CD4-positive, alpha-beta T cell treated with Interleukin-6 at 100 ng/mL for 8 hours (primary cell): ENCODE results near the gene SLC15A5.

Experiments
- DNase-seq: peaks from one replicate; pipeline ENCODE4 v3.0.0-alpha.2; 2020; ENCODE audit warnings: mixed read lengths, low spot score

Gene SLC15A5

DNA sequence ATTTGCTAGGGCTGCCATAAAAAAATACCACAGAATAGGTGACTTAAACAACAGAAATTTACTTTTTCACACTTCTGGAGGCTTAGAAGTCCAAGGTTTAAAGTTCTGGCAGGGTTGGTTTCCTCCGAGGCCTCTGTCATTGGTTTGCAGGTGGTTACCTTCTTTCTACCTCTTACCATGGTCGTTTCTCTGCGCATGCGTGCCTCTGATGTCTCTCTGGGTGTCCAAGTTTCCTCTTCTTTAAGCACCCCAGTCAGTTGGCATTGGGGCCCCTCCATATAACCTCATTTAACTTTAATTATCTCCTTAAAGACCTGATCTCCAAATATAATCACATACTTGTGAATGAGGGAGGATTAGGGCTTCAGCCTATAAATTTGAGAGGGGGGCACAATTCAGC, 103.2 kb downstream of the SLC15A5 start:
- no peak for DNase-seq

DNA sequence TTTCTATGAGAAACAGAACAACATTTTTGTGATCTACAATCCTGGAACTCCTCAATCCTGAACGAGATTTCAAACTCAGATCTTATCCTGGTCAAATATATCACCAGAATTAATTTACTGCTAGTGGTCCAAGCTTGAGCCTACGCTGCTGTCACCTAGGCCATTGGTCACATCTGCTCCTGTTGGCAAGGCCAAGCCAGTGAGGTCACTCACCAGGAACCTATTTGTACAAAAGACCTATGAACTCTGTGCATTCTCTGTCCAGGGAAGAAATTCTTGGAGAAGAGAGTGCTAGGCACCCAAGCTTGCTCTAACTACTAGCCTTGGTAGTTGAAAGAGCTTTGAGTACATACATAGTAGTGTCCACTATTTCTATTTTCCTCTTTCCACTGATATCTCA, 106.1 kb downstream of the SLC15A5 start:
- DNase-seq: no peak

DNA sequence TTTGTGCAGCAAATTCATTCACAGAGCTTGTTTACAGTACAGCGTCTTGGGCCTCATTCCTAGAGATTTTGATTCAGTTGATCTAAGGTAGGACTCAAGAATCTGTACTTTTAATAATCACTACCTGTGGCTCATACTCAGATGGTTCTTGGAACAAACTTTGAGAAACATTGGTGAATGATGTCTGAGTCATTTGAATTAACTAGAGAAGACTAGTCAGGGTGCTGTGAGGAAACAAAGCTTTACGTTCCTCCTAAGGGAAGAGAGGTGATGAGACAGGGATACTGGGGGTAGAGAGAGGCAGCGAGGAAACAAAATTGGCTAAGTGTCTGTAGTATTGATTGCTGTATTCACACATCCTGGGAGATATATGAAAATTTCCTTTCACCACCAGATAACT, 109.4 kb downstream of the SLC15A5 start:
- no peak for DNase-seq

DNA sequence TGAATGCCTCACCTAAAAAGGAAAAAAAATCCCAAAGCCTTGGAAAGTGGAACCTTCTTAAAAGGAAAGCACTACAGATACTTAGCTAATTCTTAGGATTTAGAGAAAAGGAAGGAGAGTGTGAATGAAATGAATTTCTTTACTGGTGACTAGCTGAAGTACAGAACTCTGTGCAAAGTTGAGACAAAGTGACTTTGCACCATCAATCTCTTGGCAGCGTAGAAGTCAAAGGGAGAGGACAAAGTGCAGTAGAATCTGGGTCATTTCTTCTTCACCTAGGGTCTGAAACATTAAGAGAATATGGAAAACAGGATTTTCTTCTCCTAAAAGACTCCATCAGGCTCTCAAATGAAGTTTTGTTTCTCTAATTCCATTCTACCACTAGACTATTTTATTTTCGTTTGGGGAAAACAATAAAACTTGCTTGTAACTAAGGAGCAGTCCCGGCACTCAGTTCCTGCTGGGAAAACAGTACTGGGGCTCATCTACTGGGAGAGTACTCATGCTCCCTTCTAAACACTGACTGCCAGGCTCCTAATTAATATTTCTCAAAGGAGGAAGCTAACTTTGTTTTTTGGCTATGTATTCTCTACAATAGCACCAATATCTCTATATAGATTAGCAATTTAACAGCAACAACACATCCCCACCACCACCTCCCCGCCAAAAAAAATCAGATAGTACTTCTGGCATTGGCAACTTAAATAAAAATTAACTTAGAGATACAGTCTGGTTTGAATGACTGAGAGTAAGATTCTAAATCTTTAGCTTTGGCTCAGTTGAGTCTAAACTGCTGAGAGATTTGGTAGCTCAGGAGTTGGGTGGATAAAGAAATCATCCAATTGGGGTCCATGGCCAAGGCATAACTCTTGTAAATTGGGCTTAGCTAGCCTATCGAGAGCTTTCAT, 110.7 kb downstream of the SLC15A5 start:
- DNase-seq: no peak

DNA sequence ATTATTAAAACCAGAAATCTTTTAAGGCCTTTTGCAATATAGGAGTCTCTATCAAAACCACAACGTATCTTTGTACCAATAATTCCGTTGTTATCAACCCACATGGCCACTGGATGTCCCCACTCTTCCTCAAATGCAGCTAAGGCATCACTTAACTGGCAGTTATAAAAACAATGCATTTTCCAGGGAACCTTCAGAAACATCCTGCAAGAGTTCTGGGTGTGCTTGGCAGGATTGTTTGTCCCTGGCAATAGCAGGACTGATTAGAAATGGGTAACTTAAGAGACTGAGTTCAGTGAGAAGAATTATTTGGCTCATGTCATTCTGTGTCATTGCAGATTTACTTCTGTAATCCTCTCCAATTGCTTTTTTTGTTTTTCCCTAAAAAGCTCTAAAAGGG, 112.0 kb downstream of the SLC15A5 start:
- DNase-seq: no peak

DNA sequence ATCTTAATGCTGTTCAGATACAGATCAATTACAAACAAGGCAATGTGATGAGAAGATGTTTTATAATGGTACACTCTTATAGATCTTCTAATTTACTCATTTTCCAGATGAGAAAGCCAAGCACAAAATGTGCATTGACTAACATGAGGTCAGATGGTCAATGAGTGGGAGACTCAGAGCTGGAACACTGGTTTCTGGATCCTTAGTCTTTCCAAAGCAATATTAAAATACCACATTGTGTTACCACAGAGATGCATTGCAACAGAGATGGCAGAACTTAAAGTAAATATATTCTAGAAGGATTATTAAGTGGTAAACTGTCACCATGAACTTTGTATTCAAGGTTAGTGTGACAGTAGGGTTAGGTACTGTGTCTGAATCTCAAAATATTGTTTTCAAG, 113.6 kb downstream of the SLC15A5 start:
- no peak for DNase-seq

DNA sequence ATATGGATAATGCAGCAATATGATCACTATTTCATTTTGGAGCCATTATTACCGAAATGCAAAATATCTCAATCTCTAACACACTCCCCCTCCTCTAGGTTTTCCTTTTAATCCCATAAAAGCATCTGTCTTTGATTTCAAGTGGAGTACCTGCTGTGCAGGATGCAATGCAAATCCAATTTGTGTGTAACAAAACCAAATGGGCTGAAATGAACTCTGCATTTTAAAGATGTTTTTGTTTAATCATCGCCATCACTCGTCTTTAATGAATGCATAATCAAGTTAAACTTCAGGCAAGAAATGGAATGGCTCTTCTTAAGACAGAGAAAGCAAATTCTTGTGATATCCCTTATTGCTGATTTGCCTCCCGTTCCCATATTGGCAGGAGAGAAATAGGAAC, 114.3 kb downstream of the SLC15A5 start:
- no peak for DNase-seq

DNA sequence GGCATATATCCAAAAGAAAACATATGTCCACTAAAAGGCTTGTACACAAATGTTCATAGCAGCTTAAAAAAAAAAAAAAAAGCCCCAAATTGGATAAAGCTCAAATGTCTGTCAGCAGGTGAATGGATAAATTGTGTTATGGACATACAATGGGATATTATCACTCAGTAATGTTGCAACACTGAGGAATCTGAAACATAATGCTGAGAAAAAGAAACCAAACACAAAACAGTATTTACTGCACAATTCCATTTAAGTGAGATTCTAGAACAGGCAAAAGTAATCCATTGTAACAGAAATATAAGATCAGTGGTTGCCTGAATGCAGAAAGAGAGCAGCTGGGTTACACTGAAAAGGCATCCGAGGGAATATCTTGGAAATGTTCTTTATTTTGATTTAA, 117.9 kb downstream of the SLC15A5 start:
- DNase-seq: no peak

DNA sequence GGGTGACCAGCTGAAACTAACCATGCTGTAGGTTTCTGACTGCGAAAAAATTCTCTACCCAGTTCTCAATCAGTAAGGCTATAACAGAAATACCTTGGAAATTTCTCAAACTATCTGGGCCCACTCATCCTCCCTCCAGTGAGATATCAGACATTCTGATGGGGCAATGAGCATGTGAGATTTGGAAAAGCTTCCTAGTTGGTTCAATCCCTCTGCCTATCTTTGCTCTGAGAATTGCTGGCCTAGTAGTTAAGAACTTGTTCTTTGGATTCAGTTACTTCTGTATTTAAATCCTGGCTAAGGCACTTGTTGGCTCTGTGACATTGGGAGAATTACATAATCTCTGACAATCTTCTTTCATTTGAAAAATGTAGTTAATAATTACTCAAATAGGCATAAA, 119.4 kb downstream of the SLC15A5 start:
- no peak for DNase-seq

DNA sequence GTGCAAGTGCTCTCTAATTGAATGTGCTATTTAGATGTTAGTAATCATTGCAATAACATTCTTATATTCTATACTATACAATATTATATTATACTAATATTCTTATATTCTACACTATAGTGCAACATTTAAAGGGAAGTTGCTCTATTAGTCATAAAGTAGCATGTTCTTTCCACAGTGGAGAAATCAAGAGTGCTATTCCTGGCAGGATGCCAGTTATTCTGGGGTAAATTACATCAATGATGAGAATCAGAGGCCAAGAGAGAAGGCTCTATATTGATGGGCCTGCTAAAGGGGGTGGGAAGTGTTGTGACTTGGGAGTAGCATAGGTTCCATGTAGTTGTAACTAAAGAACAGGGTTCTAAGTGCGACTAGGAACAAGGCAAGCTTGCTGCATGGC, 121.5 kb downstream of the SLC15A5 start:
- no peak for DNase-seq

DNA sequence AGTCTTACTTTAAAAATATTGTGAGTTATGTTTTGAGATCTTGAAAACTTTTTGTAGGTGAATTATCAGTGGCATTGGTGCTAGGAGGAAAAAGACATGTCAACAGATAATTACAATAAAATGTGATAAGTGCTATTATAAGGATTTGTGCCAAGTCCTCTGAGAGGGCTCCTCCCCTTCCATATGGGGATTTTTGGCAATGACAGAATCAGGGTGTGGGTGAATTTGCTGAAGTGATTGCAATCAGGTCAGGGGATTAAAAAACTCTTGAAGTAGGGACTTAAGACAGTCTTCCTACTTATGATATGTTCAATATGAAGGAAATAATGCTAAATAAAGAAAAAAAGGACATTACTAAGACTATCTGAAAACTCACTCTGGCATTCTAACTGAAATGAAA, 122.5 kb downstream of the SLC15A5 start:
- DNase-seq: no peak

DNA sequence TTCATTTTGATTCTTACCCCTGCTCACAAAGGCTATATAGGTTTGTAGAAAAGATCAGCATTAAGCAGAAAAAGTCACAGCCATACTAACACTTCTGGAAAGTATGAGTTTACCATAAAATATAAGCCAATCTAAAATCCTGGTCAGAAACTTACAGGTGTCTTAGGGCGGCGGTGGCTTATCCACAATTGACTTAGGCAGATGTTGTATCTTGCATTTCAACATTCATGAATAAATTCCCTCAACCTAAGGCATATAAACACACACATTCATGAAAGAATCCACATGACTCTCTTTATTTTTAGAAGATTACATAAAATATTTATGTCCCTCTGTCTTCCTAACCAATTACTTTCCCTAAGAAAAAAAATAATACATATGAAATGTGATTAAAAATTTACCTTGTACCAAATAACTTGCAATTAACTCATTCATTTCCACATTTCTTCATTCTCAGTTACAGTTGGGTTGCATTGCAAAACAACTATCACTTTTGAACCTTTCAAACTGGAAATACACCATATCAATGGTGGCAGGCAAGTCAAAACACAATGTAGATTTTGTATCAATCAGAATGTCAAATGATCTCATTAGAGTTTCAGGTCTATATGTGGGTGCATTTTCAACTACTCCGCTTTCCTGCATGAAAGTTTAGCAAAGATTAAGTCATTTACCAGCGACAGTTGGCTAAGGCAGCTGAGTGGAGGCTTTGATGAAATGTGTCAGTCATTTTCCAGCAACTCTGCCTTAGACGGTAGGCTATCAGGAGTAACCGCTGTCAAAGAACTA, 124.4 kb downstream of the SLC15A5 start:
- no peak for DNase-seq

DNA sequence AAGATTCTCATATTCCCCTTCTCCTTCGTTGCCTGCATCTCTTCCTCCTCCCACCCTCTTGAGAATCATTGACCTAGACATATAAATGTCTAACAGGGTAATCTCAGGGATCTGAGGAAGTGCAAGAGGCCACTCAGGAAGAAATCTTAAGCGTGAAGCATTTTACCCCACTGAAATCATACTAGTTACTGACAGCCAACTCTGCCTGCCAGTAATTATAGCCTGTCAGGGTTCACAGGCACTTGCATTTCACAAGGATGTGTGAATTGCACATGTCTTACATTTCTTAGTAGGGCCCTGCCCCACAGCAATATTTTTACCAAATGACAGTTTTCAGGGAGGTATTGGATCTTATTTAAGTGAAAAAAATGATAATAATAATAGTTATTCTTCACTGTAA, 127.2 kb downstream of the SLC15A5 start:
- no peak for DNase-seq

DNA sequence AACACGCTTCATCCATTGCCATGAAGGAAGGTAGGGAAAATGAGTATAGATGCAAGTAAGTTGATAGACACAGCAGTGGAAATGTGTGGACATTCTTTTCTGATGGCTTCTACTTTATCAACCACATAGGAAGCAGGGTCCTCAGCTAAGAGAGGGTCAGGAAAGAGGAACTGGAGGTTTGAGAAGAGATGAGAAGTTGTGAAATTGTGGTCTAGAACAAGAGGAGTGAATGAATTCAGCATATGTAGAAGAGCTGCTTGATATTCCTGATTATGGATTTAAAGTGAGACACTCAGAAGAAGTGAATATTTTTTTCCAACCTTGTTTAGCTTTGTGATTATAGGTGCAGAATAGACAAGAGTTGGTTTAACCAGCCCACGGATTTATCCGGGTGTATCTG, 128.5 kb downstream of the SLC15A5 start:
- no peak for DNase-seq
